NOMO-1 (cell line): ENCODE data around the gene CMKLR1.
A peak's percentile ranks its signal among the peaks of the same experiment; 100 is the strongest.

ENCODE experiments used
- DNase-seq, 2 experiments: peaks; one replicate each; lab custom pipeline; 2025; ENCODE audit not compliant: unreplicated experiment in 2 of 2; lab: John Stamatoyannopoulos, UW

The CMKLR1 gene

DNA sequence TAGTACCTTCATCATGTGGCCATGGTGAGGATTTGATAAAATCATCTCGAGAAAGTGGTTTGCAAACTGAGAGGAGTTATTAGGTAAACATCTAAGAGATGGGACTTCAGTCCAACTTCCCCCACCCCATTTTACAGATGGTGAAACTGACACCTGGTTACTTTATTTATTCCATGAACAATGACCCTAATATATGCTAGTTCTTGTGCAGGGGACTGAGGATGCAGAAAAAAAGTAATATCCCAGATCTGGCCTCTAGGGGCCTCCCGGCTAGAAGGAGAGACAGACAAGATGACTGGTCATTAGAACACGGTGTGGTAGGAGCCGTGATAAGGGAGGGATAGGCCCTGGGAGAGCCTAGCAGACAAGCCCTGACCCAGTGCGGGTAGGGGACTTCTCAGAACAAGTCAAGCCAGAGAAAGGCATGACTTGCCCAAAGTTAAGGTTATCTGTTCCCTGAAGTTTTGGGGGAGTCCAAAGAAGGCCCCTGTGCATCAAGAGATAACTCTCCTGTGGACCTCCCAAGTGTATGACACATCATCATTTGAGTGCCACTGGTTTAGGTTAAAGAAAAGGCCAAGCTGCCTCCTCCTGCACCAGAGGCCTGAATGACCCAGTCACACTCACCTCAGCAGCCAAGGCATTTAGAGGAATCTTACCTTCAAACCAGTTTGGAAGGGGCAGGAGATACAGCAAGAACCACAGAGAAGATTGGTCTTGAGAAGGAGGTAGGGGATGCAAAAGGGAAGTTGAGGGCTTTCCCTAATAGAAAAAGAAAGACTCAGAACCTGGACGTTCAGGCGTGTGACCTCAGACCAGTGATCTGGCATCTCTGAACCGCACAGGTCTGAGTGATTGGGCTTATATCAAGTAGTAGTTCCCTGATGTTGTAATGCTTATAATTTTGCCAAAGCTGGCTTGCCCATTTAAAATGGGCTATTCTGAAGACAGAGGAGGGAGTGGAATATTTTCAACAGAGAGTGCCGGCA is 1.6 kb downstream of the CMKLR1 start:
- peak in 1 of 2 experiments; percentile 19 for DNase-seq

DNA sequence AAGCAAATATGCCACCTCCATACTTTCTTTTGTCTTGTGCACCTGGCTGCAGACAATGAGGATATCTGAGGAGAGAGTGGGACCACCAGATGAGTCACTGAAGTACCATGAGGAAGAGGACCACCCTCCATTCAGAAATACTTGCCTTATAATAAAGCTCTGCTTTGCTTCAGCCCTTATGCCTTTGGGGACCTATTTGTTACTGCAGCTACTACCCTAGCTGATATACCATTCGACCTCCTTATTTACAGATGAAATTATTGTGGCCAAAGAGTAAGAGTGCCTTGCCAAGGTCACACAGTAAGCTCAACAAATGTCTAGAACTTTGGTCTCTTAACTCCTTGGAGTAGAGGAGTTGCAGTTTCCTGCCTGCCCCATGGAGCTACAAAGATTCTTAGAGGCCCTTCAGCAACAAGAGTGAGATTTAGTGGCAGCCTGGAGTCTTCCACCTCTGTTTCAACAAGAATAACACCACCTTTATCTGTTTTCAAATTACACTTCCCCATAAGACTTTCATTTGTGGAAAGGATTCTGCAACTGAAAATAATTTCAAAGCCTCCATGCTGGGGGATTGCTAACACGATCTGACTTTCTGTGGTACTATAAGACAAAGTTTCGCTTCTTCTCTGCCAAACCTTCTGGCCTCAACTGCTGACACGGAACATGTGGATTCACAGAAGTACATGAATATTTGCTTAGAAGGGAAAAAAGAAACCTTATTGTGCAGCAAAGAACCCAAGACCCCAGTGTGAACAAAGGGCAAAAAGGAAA is 3.6 kb downstream of the CMKLR1 start:
- peak; percentile 68 to 86 for DNase-seq

- DNase-seq, result peak in 1 of 2 experiments; percentile 23
Observed at GRCh38 chr12:108333898-108334699, 5.0 kb downstream of the CMKLR1 start.

- DNase-seq, result peak; percentile 92 to 96
Observed at GRCh38 chr12:108332791-108333382, 6.2 kb downstream of the CMKLR1 start.

DNA sequence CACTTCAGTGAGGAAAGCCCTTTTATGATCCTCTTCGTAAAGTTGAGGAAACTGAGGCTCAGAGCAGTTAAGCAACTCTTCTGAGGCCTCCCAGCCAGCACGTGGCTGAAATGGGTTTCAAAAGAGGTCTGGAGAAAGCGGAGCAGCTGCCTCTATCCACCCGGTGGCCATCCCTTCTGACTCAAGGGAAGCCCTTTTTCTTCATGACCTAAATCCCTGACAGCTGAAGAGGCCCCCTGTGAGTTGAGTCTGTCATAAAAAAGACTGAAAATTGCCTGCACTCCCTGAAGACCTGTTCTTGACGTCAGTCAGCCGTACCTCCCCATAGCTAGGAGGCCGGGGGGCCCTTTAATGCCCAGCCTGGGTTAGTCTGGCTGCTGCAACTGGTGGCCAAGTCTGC is 10.7 kb downstream of the CMKLR1 start:
- no peak for DNase-seq

- no peak for DNase-seq
Observed at GRCh38 chr12:108327621-108328344, 11.3 kb downstream of the CMKLR1 start.

DNA sequence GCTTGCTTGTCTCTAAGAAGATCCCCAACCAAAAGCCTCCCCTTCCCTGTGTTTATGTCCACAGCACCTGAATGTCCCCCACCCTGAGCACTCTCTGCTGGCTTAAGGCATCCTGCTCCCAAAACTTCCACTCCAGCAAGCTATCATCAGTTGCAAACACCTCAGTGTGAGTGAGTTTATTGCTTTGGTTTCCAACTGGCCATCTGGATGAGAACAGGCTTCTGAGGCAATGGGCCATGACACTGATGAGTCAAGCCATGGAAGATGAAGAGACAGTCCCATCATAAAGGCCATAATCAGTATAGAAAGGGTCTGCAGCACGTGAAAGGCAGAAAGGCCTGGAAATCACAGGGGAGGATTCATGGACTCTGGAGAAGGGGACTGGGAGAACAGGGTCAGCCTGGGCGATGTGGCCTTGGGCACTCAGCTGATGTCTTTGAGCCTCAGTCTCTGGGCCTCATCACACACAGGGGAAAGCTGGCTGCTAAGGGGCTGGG is 12.8 kb downstream of the CMKLR1 start:
- DNase-seq, result no peak

- no peak for DNase-seq
Observed at GRCh38 chr12:108325549-108325948, 13.6 kb downstream of the CMKLR1 start.

GRCh38 chr12:108325018-108325358 is 14.1 kb downstream of the CMKLR1 start:
- no peak for DNase-seq

DNA sequence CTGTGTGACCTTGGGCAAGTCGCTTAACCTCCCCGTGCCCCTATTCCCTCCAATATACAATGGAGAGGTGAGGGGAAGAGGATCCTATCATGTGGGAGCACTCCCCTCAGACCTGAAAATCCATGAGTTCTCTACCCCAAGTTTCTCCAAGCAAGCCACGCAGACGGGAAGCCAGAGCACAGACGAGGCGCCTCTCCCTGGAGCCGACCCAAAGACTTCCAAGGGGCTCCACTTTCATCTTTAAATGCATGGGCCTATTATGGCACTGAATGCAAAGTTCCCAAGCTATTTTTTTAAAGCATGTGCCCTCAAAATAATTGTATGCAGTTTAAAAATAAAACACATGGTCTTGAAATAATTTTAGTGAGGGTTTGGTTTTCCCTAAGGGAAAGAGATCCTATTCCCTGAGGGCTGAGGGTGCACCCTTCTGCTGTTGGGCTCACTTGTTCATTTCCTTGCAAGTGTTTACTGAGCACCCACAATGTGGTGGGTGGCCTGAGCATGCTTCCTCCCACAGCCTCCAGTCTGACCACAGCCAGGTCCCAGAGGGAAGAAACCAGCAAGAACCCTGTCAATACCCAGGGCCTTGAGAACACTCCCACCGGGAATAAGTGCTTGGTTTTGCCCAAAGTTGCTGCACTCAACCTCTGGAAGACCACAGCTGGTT is 14.6 kb downstream of the CMKLR1 start:
- no peak for DNase-seq

DNA sequence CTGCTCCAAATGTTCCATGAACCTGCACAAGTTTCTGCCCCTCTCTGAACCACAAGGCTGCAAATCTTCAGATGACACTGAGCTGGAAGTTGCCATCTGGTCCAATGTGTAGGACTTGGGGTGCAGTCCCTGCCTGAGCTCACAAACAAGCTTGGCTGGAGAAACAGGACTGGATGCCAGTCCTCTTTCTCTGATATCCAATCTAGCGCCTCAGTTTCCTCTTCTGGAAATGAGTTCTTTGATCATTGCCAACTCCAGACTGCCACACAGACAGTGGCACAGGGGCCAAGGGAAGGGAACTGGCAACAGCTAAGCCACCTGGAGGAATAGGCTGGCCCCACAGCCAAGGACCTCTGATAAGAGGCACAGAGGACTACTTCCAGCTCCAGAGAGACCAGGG is 15.5 kb downstream of the CMKLR1 start:
- DNase-seq, result no peak

GRCh38 chr12:108322998-108323397 is 16.1 kb downstream of the CMKLR1 start:
- no peak for DNase-seq

DNA sequence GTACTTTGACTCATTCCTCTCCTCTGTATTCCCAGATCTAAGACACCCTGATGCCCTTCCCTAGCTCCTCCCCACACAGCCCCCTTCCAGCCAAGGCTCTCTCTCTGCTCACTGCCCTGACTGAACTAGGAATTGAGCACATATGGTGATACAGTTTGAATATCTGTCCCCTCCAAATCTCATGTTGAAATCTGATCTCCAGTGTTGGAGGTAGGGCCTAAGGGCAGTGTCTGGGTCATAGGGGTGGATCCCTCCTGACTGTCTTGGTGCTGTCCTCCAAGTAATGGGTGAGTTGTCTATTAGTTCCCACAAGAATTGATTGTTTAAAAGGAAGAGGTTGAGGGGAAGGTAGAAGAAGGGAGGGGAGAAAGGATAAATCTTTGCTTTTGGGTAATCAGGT is 17.4 kb downstream of the CMKLR1 start:
- no peak for DNase-seq

DNA sequence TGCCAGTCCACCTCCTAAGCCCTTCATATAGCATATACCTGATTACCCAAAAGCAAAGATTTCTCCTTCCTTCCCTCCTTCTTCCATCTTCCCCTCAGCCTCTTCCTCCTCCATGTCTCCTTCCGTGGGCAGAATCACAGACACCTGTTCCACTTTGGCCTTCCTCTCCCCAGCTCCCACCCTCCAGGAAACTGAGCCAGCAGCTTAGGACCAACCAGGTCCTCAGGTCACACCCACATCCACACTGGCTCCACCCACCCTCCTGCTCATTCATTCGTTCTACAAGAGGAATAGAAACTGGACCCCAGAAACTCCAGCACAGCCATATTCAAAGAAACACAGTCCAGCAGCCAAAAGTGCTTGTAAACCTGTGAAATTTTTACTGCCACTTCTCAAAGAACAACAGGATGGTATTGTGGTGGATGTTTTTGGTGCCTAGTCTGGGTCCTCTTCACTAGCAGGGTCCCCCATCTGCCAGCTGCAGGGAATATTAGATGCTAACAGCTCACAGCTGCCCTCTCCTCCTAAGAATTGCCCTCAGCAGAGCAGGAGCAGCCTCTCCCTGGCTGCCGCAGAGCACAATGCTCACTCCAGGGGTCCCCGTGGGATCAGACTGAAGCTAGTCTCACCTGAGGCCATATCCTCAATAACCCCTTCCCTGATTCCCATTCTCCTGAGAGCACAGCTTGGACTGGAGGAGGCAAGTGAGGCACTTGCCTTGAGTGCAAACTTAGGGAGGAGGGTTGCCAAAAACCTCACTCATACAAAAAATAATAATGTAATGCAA is 18.4 kb downstream of the CMKLR1 start:
- DNase-seq, result peak; percentile 17 to 44

GRCh38 chr12:108319277-108320234 is 19.6 kb downstream of the CMKLR1 start:
- DNase-seq, result no peak

DNA sequence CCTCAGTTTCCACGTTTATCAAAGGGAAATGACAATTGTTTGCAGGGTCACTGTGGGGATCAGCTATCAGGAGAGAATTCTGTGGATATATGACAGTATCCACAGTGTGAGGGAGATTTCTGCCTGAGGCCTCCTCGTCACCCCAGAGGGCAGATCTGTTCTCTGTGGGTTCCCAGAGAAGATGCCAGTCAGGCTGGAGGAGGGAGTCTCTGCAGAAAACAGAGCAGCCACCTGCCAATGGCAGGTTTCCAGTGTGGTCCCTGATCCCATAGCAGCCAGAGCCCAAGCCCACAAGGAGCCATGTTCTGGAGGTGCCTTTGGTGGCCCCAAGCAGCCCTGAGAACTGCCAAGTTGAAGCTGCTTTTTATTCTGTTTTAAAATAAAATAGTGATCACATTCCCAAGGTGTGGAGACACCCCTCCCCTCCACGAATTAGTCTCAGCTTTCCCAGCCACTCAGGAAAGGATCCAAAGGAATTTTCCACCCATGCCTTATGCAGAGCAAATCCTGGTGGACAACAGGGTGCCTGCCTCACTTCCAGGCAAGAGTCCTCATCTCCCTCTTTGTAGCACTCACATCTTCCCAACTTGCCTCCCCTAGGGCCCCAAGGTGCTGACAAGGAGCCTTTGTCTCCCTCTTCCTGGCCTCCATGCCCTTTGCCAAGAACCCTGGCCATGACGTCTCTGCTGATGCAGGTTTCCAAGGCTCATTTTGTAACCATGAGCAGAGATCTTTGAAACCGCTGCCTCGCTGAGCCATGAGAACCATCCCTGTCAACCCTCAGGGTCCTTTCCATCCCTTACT is 20.4 kb downstream of the CMKLR1 start:
- no peak for DNase-seq
